MCF 10A (cell line): ENCODE data around the gene VAV1. TPM values are rescaled to one million over a fixed set of nuclear protein-coding genes. Genes with fewer than 3 reads are reported as not detected.

Source experiments
- BruUV-seq: library from RNA; stranded (reverse); fragments of 400-500 nt; replicated peaks from 2 replicates; lab custom pipeline; 2021; lab: Mats Ljungman, UMichigan
- CTCF ChIA-PET: fragments of 300-600 bp; sonication (Branson Sonifier 250); formaldehyde crosslinking; extraction: SDS; loops from one replicate; lab custom pipeline; 2021; ENCODE audit warnings: antibody characterized with exemption, inconsistent platforms; lab: Yijun Ruan, JAX
- POLR2A ChIA-PET: fragments of 300-600, 350-650 bp; sonication (Branson Sonifier 250); formaldehyde crosslinking; extraction: SDS; loops from one replicate; lab custom pipeline; 2020; ENCODE audit warnings: antibody characterized with exemption, inconsistent platforms; lab: Yijun Ruan, JAX
- DNase-seq: peaks from one replicate; pipeline ENCODE4 v3.0.0-alpha.2; 2018; ENCODE audit not compliant: unreplicated experiment
- H3K27ac Mint-ChIP-seq: one replicate; pipeline ENCODE4 v1.8.0; 2022; ENCODE audit warnings: mild to moderate bottlenecking, low read depth, mixed read lengths; ENCODE audit not compliant: unreplicated experiment
- H3K27me3 Mint-ChIP-seq: one replicate; pipeline ENCODE4 v1.8.0; 2022; ENCODE audit warnings: mixed read lengths; ENCODE audit not compliant: insufficient read depth, unreplicated experiment
- H3K36me3 Mint-ChIP-seq: one replicate; pipeline ENCODE4 v1.8.0; 2022; ENCODE audit warnings: mild to moderate bottlenecking, moderate library complexity, mixed read lengths; ENCODE audit not compliant: insufficient read depth, unreplicated experiment
- H3K4me1 Mint-ChIP-seq: one replicate; pipeline ENCODE4 v1.8.0; 2022; ENCODE audit warnings: mixed read lengths; ENCODE audit not compliant: insufficient read depth, unreplicated experiment
- H3K4me3 Mint-ChIP-seq: one replicate; pipeline ENCODE4 v1.8.0; 2022; ENCODE audit warnings: mild to moderate bottlenecking, moderate library complexity, mixed read lengths; ENCODE audit not compliant: unreplicated experiment
- H3K9me3 Mint-ChIP-seq: one replicate; pipeline ENCODE4 v1.8.0; 2022; ENCODE audit warnings: mixed read lengths; ENCODE audit not compliant: unreplicated experiment
- CTCF ChIP-seq: fragments of 200-600 bp; IDR thresholded peaks from one replicate; pipeline ENCODE4 v1.8.0; 2022; ENCODE audit warnings: antibody characterized with exemption, mild to moderate bottlenecking; ENCODE audit not compliant: unreplicated experiment
- intact Hi-C: fragments of 100-400 bp; cut with micrococcal nuclease; formaldehyde crosslinking; loops from 2 replicates; pipeline ENCODE4 v1.14.1; 2022
- total RNA-seq: library from RNA; stranded (reverse); gene quantifications from 2 replicates; pipeline ENCODE4 v1.2.3, GENCODE V29; 2022

Gene VAV1
- total RNA-seq, 1 experiment from 2014 or later, result not detected

GRCh38 chr19:6854758-6855157 is 82.2 kb downstream of the VAV1 start:
- Mint-ChIP-seq H3K4me3 (no peak overlapping the region), H3K27me3 (peaks cover 45% of the 10 kb centered on the region), H3K9me3 (peaks cover 8% of the 10 kb centered on the region), H3K36me3 (no peaks in the 10 kb centered on the region), H3K27ac (no peak overlapping the region), H3K4me1 (peaks cover 11% of the 10 kb centered on the region)
- intact Hi-C loops, result no loop called here
- ChIA-PET POLR2A (no interaction called here), CTCF (interaction anchor here (1.2 kb wide), 1 partner anchor 9 kb away, joined by 5 read pairs; no protein-coding TSS in a partner anchor)
- no peak for TF ChIP-seq CTCF
- BruUV-seq, result no TSS peak
- DNase-seq, result no peak

- intact Hi-C loops, result no loop called here
- no peak for TF ChIP-seq CTCF
- Mint-ChIP-seq H3K9me3 (peaks cover 8% of the 10 kb centered on the region), H3K4me1 (peaks cover 15% of the 10 kb centered on the region), H3K27me3 (peaks cover 45% of the 10 kb centered on the region), H3K27ac (no peak overlapping the region), H3K36me3 (no peaks in the 10 kb centered on the region), H3K4me3 (no peak overlapping the region)
- CTCF ChIA-PET, result interaction anchor here (0.6 to 1.0 kb wide), 2 partner anchors 10 to 136 kb away, joined by 3 read pairs; no protein-coding TSS in a partner anchor
- POLR2A ChIA-PET, result interaction anchor here (0.6 to 1.2 kb wide), 2 partner anchors 114 to 119 kb away, joined by 3 to 6 read pairs; partner anchors contain the start of gene GPR108
- BruUV-seq, result no TSS peak
- peak; percentile 60 for DNase-seq
These were observed 84.4 kb downstream of the VAV1 start for GRCh38 chr19:6856749-6857372.

GRCh38 chr19:6861683-6862286 is 89.3 kb downstream of the VAV1 start:
- BruUV-seq, result no TSS peak
- intact Hi-C loops, result loop anchor here (1.0 to 10.0 kb wide), 5 partner anchors 94 to 813 kb away; partner anchors contain the start of genes C3, CLPP and SH2D3A
- Mint-ChIP-seq H3K36me3 (no peaks in the 10 kb centered on the region), H3K27me3 (peaks cover 31% of the 10 kb centered on the region), H3K27ac (no peak overlapping the region), H3K9me3 (no peaks in the 10 kb centered on the region), H3K4me1 (peaks cover 18% of the 10 kb centered on the region), H3K4me3 (no peak overlapping the region)
- DNase-seq, result peak; percentile 49
- no peak for TF ChIP-seq CTCF
- CTCF ChIA-PET, result interaction anchor here (0.6 to 8.9 kb wide), 10 partner anchors 8 to 910 kb away, joined by 3 to 102 read pairs (median 6); partner anchors contain the start of genes GPR108 and TRIP10
- POLR2A ChIA-PET, result interaction anchor here (2.4 to 6.0 kb wide), 3 partner anchors 95 to 124 kb away, joined by 15 to 94 read pairs (median 32); partner anchors contain the start of genes GPR108, SH2D3A and TRIP10

- no TSS peak for BruUV-seq
- TF ChIP-seq CTCF, result peak; percentile 88
- Mint-ChIP-seq H3K4me1 (peaks cover 16% of the 10 kb centered on the region), H3K27ac (peak overlapping the region; percentile 27), H3K9me3 (no peaks in the 10 kb centered on the region), H3K4me3 (peak overlapping the region; percentile 68), H3K27me3 (peaks cover 23% of the 10 kb centered on the region), H3K36me3 (no peaks in the 10 kb centered on the region)
- DNase-seq, result peak; percentile 89
- POLR2A ChIA-PET, result interaction anchor here (0.6 to 6.0 kb wide), 8 partner anchors 96 to 470 kb away, joined by 3 to 94 read pairs (median 10); partner anchors contain the start of genes C3, GPR108, GTF2F1 and SH2D3A
- intact Hi-C loops, result loop anchor here (1.0 to 10.0 kb wide), 9 partner anchors 95 to 814 kb away; partner anchors contain the start of genes C3, CLPP and SH2D3A
- CTCF ChIA-PET, result interaction anchor here (0.6 to 8.9 kb wide), 27 partner anchors 9 to 911 kb away, joined by 3 to 102 read pairs (median 6); partner anchors contain the start of genes C3, GPR108 and TRIP10
These were observed 90.2 kb downstream of the VAV1 start for GRCh38 chr19:6862673-6863078.
